IMR-90 (cell line): ENCODE results near the gene UTP11. TPM values are rescaled to one million over a fixed set of nuclear protein-coding genes. Genes with fewer than 3 reads are reported as not detected.
A peak's percentile ranks its signal among the peaks of the same experiment; 100 is the strongest.

Experiments used
- ATAC-seq: fragments of 200-7000 bp; cut with Tn5 transposase; 2 replicates; pipeline ENCODE4 v1.9.1; 2020; ENCODE audit warnings: low read depth, mild to moderate bottlenecking, moderate library complexity
- BruUV-seq: library from RNA; stranded (reverse); fragments of 400-500 nt; replicated peaks from 2 replicates; lab custom pipeline; 2021; lab: Mats Ljungman, UMichigan
- CTCF ChIA-PET: fragments of 300-600 bp; formaldehyde crosslinking; extraction: SDS; loops from one replicate; lab custom pipeline; 2021; ENCODE audit warnings: antibody characterized with exemption; lab: Yijun Ruan, JAX
- POLR2A ChIA-PET: fragments of 300-600 bp; sonication (Branson Sonifier 250); formaldehyde crosslinking; loops from one replicate; lab custom pipeline; 2022; ENCODE audit warnings: antibody characterized with exemption; ENCODE audit not compliant: unreplicated experiment; lab: Charles Lee
- DNase-seq: peaks from one replicate; pipeline ENCODE4 v3.0.0; 2013
- H2AFZ ChIP-seq: replicated peaks from 2 replicates; pipeline ENCODE3; 2013; ENCODE audit warnings: low read length, mild to moderate bottlenecking; ENCODE audit not compliant: poor library complexity
- H2AK5ac ChIP-seq: 2 replicates; pipeline ENCODE4 v1.6.1; 2013; ENCODE audit warnings: low read depth, low read length, inconsistent platforms
- H2AK9ac ChIP-seq: replicated peaks from 2 replicates; pipeline ENCODE3; 2013; ENCODE audit warnings: mild to moderate bottlenecking, low read depth, low read length, moderate library complexity; ENCODE audit not compliant: poor library complexity
- H2BK120ac ChIP-seq: 2 replicates; pipeline ENCODE4 v1.6.1; 2013; ENCODE audit warnings: low read depth, low read length, inconsistent platforms
- H2BK15ac ChIP-seq: 3 replicates; pipeline ENCODE4 v1.6.1; 2013; ENCODE audit warnings: low read depth, low read length, inconsistent platforms
- H2BK20ac ChIP-seq: 2 replicates; pipeline ENCODE4 v1.6.1; 2013; ENCODE audit warnings: low read depth, mild to moderate bottlenecking, inconsistent platforms, low read length, moderate library complexity
- H2BK5ac ChIP-seq: 2 replicates; pipeline ENCODE4 v1.6.1; 2013; ENCODE audit warnings: mild to moderate bottlenecking, low read depth, low read length, inconsistent platforms; ENCODE audit not compliant: poor library complexity, severe bottlenecking
- H3K14ac ChIP-seq: replicated peaks from 2 replicates; pipeline ENCODE4 v1.6.1; 2013; ENCODE audit warnings: low read depth, low read length, inconsistent platforms
- H3K18ac ChIP-seq: 2 replicates; pipeline ENCODE4 v1.6.1; 2013; ENCODE audit warnings: low read depth, low read length, control low read depth
- H3K23ac ChIP-seq: 2 replicates; pipeline ENCODE4 v1.6.1; 2013; ENCODE audit warnings: low read depth, low read length, inconsistent platforms
- H3K27ac ChIP-seq: 2 replicates; pipeline ENCODE4 v1.5.1; 2013; ENCODE audit warnings: mild to moderate bottlenecking, control low read depth, low read length; ENCODE audit not compliant: insufficient read depth
- H3K27me3 ChIP-seq: 2 replicates; pipeline ENCODE4 v1.6.1; 2013; ENCODE audit warnings: low read length; ENCODE audit not compliant: control insufficient read depth, insufficient read depth
- H3K36me3 ChIP-seq: 2 replicates; pipeline ENCODE4 v1.6.1; 2013; ENCODE audit warnings: low read length, mixed read lengths; ENCODE audit not compliant: control insufficient read depth, insufficient read depth
- H3K4ac ChIP-seq: 2 replicates; pipeline ENCODE4 v1.6.1; 2013; ENCODE audit warnings: low read depth, low read length, inconsistent platforms
- H3K4me1 ChIP-seq: 2 replicates; pipeline ENCODE4 v1.6.1; 2013; ENCODE audit warnings: low read length, mixed read lengths; ENCODE audit not compliant: control insufficient read depth, insufficient read depth
- H3K4me2 ChIP-seq: 2 replicates; pipeline ENCODE4 v1.6.1; 2013; ENCODE audit warnings: low read depth, mild to moderate bottlenecking, control low read depth, low read length, moderate library complexity
- H3K4me3 ChIP-seq: 2 replicates; pipeline ENCODE4 v1.5.1; 2013; ENCODE audit warnings: low read depth, mild to moderate bottlenecking, control low read depth, low read length, moderate library complexity; ENCODE audit not compliant: insufficient read depth
- H3K56ac ChIP-seq: 2 replicates; pipeline ENCODE4 v1.6.1; 2013; ENCODE audit warnings: low read length, inconsistent platforms; ENCODE audit not compliant: insufficient read depth; ENCODE audit errors: extremely low read depth
- H3K79me1 ChIP-seq, 2 experiments: 2 replicates each; pipeline ENCODE4 v1.6.1; 2013; ENCODE audit warnings: low read length in 2 of 2, inconsistent platforms in 1 of 2, low read depth in 1 of 2
- H3K9ac ChIP-seq: 2 replicates; pipeline ENCODE4 v1.6.1; 2013; ENCODE audit warnings: low read depth, low read length, control low read depth
- H3K9me1 ChIP-seq: 2 replicates; pipeline ENCODE4 v1.6.1; 2013; ENCODE audit warnings: low read length, inconsistent platforms; ENCODE audit not compliant: insufficient read depth
- H3K9me3 ChIP-seq: 2 replicates; pipeline ENCODE4 v1.6.1; 2013; ENCODE audit warnings: low read length; ENCODE audit not compliant: control insufficient read depth, insufficient read depth
- H4K20me1 ChIP-seq: 2 replicates; pipeline ENCODE4 v1.6.1; 2013; ENCODE audit warnings: low read length, inconsistent platforms; ENCODE audit not compliant: insufficient read depth
- H4K5ac ChIP-seq: 2 replicates; pipeline ENCODE4 v1.6.1; 2013; ENCODE audit warnings: mild to moderate bottlenecking, low read depth, low read length, control low read depth
- H4K8ac ChIP-seq, 2 experiments: 2 replicates each; pipeline ENCODE4 v1.6.1; 2013; ENCODE audit warnings: low read depth in 2 of 2, low read length in 2 of 2, control low read depth in 1 of 2, inconsistent platforms in 1 of 2
- H4K91ac ChIP-seq: 2 replicates; pipeline ENCODE4 v1.6.1; 2013; ENCODE audit warnings: low read depth, low read length, inconsistent platforms; ENCODE audit not compliant: insufficient read depth
- BHLHE40 ChIP-seq: fragments of 150-350 bp; IDR thresholded peaks from 2 replicates; pipeline ENCODE4 v1.6.1; 2016; ENCODE audit warnings: mild to moderate bottlenecking, low read depth, low read length
- CEBPB ChIP-seq: IDR thresholded peaks from 2 replicates; pipeline ENCODE4 v1.6.1; 2012; ENCODE audit warnings: low read depth, low read length, improper control_type of control experiment
- CHD1 ChIP-seq: IDR thresholded peaks from 2 replicates; pipeline ENCODE4 v1.6.1; 2012; ENCODE audit warnings: low read depth, low read length, improper control_type of control experiment
- CTCF ChIP-seq: conservative IDR thresholded peaks from 2 replicates; pipeline ENCODE4 v1.5.1; 2012; ENCODE audit warnings: mild to moderate bottlenecking, low read depth, low read length, improper control_type of control experiment
- FOS ChIP-seq: fragments of 150-350 bp; IDR thresholded peaks from 2 replicates; pipeline ENCODE4 v1.6.1; 2016; ENCODE audit warnings: low read depth, low read length
- MAFK ChIP-seq: IDR thresholded peaks from 2 replicates; pipeline ENCODE4 v1.6.1; 2012; ENCODE audit warnings: low read depth, low read length, improper control_type of control experiment
- MAZ ChIP-seq: IDR thresholded peaks from 2 replicates; pipeline ENCODE4 v1.6.1; 2012; ENCODE audit warnings: low read depth, mild to moderate bottlenecking, low read length, improper control_type of control experiment, moderate library complexity, borderline replicate concordance
- MXI1 ChIP-seq: IDR thresholded peaks from 2 replicates; pipeline ENCODE4 v1.6.1; 2012; ENCODE audit warnings: low read depth, mild to moderate bottlenecking, low read length, moderate library complexity, borderline replicate concordance
- NFE2L2 ChIP-seq: fragments of 150-350 bp; IDR thresholded peaks from 2 replicates; pipeline ENCODE4 v1.6.1; 2016; ENCODE audit warnings: low read depth, mild to moderate bottlenecking, low read length
- POLR2A ChIP-seq: IDR thresholded peaks from 2 replicates; pipeline ENCODE4 v1.6.1; 2012; ENCODE audit warnings: mild to moderate bottlenecking, low read depth, low read length
- RAD21 ChIP-seq: IDR thresholded peaks from 2 replicates; pipeline ENCODE4 v1.6.1; 2012; ENCODE audit warnings: low read length, improper control_type of control experiment
- RCOR1 ChIP-seq: IDR thresholded peaks from 2 replicates; pipeline ENCODE4 v1.6.1; 2012; ENCODE audit warnings: mild to moderate bottlenecking, low read length, improper control_type of control experiment; ENCODE audit not compliant: insufficient replicate concordance
- RFX5 ChIP-seq: IDR thresholded peaks from 2 replicates; pipeline ENCODE4 v1.8.0; 2012; ENCODE audit warnings: low read depth, mild to moderate bottlenecking, low read length, moderate library complexity
- SMC3 ChIP-seq: fragments of 150-350 bp; IDR thresholded peaks from 2 replicates; pipeline ENCODE4 v1.6.1; 2016; ENCODE audit warnings: low read depth, mild to moderate bottlenecking, antibody characterized with exemption, low read length, moderate library complexity
- WGBS, 2 experiments: methylation state at CpG; one replicate each; pipeline versions ENCODE4 v1.1.5 to v1.1.7; 2013; ENCODE audit warnings: missing lambda C conversion rate in 2 of 2; ENCODE audit not compliant: insufficient read length in 1 of 2; ENCODE audit errors: extremely low coverage in 2 of 2; 5-methylcytosine and 5-hydroxymethylcytosine counted together
- dilution Hi-C: fragments of 300-500 bp; cut with HindIII; formaldehyde crosslinking; loops from one replicate; pipeline ENCODE4 v1.14.3; 2018; ENCODE audit warnings: low sequenced_read_pairs; ENCODE audit not compliant: unreplicated experiment
- in situ Hi-C: fragments of 300-500 bp; cut with MboI; formaldehyde crosslinking; loops from 3 replicates; pipeline ENCODE4 v1.14.3; 2019; ENCODE audit warnings: low sequenced_read_pairs, inconsistent platforms, mixed read lengths
- intact Hi-C: fragments of 100-400 bp; cut with micrococcal nuclease; formaldehyde crosslinking; loops from 2 replicates; pipeline ENCODE4 v1.10.0; 2022
- polyA plus RNA-seq, 3 experiments: library from polyadenylated mRNA; depleted of rRNA; stranded (reverse); fragments of >200 nt; gene quantifications; 2 replicates each; pipeline ENCODE4 v1.2.3, GENCODE V29; 2012; ENCODE audit warnings: low replicate concordance in 1 of 3
- total RNA-seq: library from RNA; depleted of rRNA; stranded (reverse); fragments of >200 nt; gene quantifications from 2 replicates; pipeline ENCODE4 v1.2.3, GENCODE V29; 2012
- TF ChIP-seq, protein P1 (sequence below): fragments of 150-350 bp; IDR thresholded peaks from 2 replicates; pipeline ENCODE4 v1.6.1; 2016; ENCODE audit warnings: low read depth, mild to moderate bottlenecking, low read length, moderate library complexity, borderline replicate concordance
- TF ChIP-seq, protein P2 (sequence below): fragments of 150-350 bp; IDR thresholded peaks from 2 replicates; pipeline ENCODE4 v1.6.1; 2017; ENCODE audit warnings: mild to moderate bottlenecking, antibody characterized with exemption, low read length, low read depth

UTP11 gene
- total and polyA plus RNA-seq, 2 of the 4 experiments (the other 2 are of a cell fraction), result 22.0 to 27.8 TPM

GRCh38 chr1:38018864-38019343 is 6.4 kb downstream of the UTP11 start:
- no peak overlapping the region for H2BK20ac ChIP-seq
- no peak overlapping the region for H3K14ac ChIP-seq
- H3K9ac ChIP-seq, result no peak overlapping the region
- WGBS, 2 experiments, result 43% methylated on average over 1 of the region's 6 CpGs; no CpG with 5 or more reads in 1 of the 2 experiments
- no peaks in the 10 kb centered on the region for H3K9me1 ChIP-seq
- H3K9me3 ChIP-seq, result no peaks in the 10 kb centered on the region
- DNase-seq (peak; percentile 60), ATAC-seq (peak; percentile 50)
- H3K27me3 ChIP-seq, result no peaks in the 10 kb centered on the region
- H2AFZ ChIP-seq, result no peak overlapping the region
- no peak overlapping the region for H3K4me2 ChIP-seq
- peaks cover 27 to 51% of the 10 kb centered on the region in 2 experiments for H3K79me1 ChIP-seq
- H4K8ac ChIP-seq, result no peak overlapping the region
- TF ChIP-seq RCOR1 (no peak), CHD1 (no peak), FOS (no peak), SMC3 (peak; percentile 60), MAFK (no peak), CEBPB (peak; percentile 60), NFE2L2 (no peak), BHLHE40 (no peak), POLR2A (no peak), RAD21 (peak; percentile 72), MXI1 (no peak), MAZ (no peak), CTCF (peak; percentile 81), RFX5 (no peak)
- TF ChIP-seq, protein P1, sequence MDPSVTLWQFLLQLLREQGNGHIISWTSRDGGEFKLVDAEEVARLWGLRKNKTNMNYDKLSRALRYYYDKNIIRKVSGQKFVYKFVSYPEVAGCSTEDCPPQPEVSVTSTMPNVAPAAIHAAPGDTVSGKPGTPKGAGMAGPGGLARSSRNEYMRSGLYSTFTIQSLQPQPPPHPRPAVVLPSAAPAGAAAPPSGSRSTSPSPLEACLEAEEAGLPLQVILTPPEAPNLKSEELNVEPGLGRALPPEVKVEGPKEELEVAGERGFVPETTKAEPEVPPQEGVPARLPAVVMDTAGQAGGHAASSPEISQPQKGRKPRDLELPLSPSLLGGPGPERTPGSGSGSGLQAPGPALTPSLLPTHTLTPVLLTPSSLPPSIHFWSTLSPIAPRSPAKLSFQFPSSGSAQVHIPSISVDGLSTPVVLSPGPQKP, result no peak
- TF ChIP-seq, protein P2, sequence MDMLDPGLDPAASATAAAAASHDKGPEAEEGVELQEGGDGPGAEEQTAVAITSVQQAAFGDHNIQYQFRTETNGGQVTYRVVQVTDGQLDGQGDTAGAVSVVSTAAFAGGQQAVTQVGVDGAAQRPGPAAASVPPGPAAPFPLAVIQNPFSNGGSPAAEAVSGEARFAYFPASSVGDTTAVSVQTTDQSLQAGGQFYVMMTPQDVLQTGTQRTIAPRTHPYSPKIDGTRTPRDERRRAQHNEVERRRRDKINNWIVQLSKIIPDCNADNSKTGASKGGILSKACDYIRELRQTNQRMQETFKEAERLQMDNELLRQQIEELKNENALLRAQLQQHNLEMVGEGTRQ, result no peak
- no peak overlapping the region for H3K23ac ChIP-seq
- no peak overlapping the region for H2BK120ac ChIP-seq
- no peak overlapping the region for H2AK5ac ChIP-seq
- dilution Hi-C loops, result no loop called here
- peak overlapping the region; percentile 25; the same call in 1 of the 2 replicates for H3K27ac ChIP-seq
- H3K18ac ChIP-seq, result no peak overlapping the region
- in situ Hi-C loops, result loop anchor here (25.0 kb wide), 3 partner anchors 432 to 1557 kb away; partner anchors contain the start of genes GNL2, MRPS15 and OSCP1
- H3K4me1 ChIP-seq, result peaks cover 9% of the 10 kb centered on the region
- H4K20me1 ChIP-seq, result 0 out of 2 replicates have a peak, but pooled peaks cover 12% of the 10 kb centered on the region
- H3K56ac ChIP-seq, result no peak overlapping the region
- H3K36me3 ChIP-seq, result peaks cover 34% of the 10 kb centered on the region
- intact Hi-C loops, result loop anchor here (1.0 to 2.0 kb wide), 2 partner anchors 29 to 816 kb away; partner anchors contain the start of gene SF3A3
- H2BK15ac ChIP-seq, result no peak overlapping the region
- POLR2A ChIA-PET, result interaction anchor here (0.6 kb wide), 1 partner anchor 102 kb away, joined by 9 read pairs; no protein-coding TSS in a partner anchor
- H3K4ac ChIP-seq, result no peak overlapping the region
- no peak overlapping the region for H4K91ac ChIP-seq
- no peak overlapping the region for H3K4me3 ChIP-seq
- CTCF ChIA-PET, result interaction anchor here (0.7 to 1.2 kb wide), 5 partner anchors 9 to 258 kb away, joined by 3 to 6 read pairs (median 4); partner anchors contain the start of gene SF3A3
- BruUV-seq, result no TSS peak
- no peak overlapping the region for H4K5ac ChIP-seq
- H2BK5ac ChIP-seq, result no peak overlapping the region
- H2AK9ac ChIP-seq, result no peak overlapping the region
